Measurements from ENCODE around the gene MT1M.

The MT1M gene

DNA sequence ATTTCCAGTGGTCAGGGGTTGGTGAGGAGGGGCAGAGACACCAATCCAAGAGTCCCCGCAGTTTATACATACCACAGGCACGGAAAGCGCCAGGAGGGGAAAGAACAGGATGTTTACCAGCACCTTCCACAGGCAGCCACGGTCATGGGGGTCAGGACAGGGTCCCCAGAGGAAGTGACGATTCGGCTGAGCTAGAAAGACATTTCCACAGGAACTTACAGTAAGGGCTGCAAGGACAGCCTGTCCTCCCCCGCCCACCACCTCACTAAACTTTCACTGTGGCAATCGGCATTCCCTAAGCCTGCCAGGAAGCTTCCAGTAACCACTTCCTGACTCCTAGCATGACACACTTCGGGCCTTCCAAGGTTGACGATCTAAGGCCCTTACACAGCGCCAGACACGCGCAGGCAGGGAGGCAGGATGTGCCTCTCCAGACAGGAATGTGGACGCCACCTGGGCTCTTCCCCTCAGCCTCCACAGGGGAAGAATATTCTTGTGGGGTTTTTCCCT, 25.3 kb upstream of the MT1M start:
- peak overlapping the region; percentile 41 for H3K4me3 ChIP-seq (ENCODE audit: low read depth, low read length)
- TF ChIP-seq, protein P1, sequence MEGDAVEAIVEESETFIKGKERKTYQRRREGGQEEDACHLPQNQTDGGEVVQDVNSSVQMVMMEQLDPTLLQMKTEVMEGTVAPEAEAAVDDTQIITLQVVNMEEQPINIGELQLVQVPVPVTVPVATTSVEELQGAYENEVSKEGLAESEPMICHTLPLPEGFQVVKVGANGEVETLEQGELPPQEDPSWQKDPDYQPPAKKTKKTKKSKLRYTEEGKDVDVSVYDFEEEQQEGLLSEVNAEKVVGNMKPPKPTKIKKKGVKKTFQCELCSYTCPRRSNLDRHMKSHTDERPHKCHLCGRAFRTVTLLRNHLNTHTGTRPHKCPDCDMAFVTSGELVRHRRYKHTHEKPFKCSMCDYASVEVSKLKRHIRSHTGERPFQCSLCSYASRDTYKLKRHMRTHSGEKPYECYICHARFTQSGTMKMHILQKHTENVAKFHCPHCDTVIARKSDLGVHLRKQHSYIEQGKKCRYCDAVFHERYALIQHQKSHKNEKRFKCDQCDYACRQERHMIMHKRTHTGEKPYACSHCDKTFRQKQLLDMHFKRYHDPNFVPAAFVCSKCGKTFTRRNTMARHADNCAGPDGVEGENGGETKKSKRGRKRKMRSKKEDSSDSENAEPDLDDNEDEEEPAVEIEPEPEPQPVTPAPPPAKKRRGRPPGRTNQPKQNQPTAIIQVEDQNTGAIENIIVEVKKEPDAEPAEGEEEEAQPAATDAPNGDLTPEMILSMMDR (IDR thresholded peaks at IDR 0.05; ENCODE audit: insufficient read depth, low read length, missing control alignments), result no peak
- DNase-seq (ENCODE audit: low read depth, low spot score), result peak; percentile 94
- POLR2A ChIA-PET, result interaction anchor here (0.8 to 17.5 kb wide), 3 partner anchors 19 to 218 kb away, joined by 3 to 263 read pairs (median 3); partner anchors contain the start of genes MT1E, NUDT21 and OGFOD1
- CTCF ChIA-PET, result interaction anchor here (0.8 to 10.2 kb wide), 7 partner anchors 11 to 95 kb away, joined by 3 to 174 read pairs (median 10); no protein-coding TSS in a partner anchor

DNA sequence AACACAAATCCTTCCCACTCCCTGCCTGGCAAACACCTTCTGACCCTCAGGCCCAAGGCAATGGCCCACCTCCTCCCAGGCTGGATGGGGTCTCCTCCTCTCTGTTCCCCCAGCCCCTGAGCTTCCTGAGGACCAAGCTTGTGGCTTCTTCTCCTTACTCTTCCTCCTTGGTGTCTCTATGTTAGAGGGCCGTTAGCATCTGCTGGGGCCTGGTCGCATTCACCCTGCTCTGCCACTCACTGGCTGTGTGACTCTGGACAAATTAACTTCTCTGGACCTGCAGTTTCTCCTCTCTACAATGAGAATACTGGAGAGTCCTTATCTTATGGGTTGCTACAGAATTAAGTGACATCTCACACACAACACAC, 24.8 kb upstream of the MT1M start:
- CTCF ChIA-PET, result interaction anchor here (1.2 to 10.2 kb wide), 4 partner anchors 10 to 95 kb away, joined by 3 to 174 read pairs (median 13); no protein-coding TSS in a partner anchor

DNA sequence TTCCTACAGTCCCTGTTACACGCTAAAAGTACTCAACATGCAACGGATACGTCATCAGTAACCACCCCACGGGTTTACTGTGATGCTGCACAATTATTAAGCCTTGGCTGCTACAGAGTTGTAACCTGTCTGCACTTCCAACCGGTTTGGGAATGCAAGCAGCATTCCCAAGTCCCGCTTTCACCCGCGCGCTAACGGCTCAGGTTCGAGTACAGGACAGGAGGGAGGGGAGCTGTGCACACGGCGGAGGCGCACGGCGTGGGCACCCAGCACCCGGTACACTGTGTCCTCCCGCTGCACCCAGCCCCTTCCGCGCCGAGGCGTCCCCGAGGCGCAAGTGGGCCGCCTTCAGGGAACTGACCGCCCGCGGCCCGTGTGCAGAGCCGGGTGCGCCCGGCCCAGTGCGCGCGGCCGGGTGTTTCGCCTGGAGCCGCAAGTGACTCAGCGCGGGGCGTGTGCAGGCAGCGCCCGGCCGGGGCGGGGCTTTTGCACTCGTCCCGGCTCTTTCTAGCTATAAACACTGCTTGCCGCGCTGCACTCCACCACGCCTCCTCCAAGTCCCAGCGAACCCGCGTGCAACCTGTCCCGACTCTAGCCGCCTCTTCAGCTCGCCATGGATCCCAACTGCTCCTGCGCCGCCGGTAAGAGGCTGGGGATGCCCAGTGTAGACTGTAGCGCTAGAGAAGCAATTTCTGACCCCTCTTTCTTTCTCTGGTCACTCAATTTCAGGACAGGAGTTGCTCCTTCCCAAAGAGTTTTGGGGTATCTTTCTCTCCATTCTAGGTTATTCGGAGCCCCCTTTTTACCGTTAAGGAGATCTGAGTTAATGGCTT, 24.2 kb upstream of the MT1M start, which contains the start of gene MT2A:
Gene MT2A (plus strand): TSS at position 542 of the 833 bp plus-strand sequence. CDS start 72 bp downstream, at position 614.
- POLR2A ChIA-PET, result interaction anchor here (0.6 to 17.5 kb wide), 6 partner anchors 9 to 75 kb away, joined by 3 to 263 read pairs (median 4); partner anchors contain the start of genes MT1A, MT1E and MT1X

More for the DNA sequence above, 24.8 kb upstream of the MT1M start:
- no peak overlapping the region for H3K4me3 ChIP-seq (ENCODE audit: low read depth, low read length)
- no peak for DNase-seq (ENCODE audit: low read depth, low spot score)
- TF ChIP-seq, protein P1 (IDR thresholded peaks at IDR 0.05; ENCODE audit: insufficient read depth, low read length, missing control alignments), result no peak
- POLR2A ChIA-PET, result interaction anchor here (17.5 kb wide), 1 partner anchor 18 kb away, joined by 263 read pairs; the partner anchor contains the start of gene MT1E

DNA sequence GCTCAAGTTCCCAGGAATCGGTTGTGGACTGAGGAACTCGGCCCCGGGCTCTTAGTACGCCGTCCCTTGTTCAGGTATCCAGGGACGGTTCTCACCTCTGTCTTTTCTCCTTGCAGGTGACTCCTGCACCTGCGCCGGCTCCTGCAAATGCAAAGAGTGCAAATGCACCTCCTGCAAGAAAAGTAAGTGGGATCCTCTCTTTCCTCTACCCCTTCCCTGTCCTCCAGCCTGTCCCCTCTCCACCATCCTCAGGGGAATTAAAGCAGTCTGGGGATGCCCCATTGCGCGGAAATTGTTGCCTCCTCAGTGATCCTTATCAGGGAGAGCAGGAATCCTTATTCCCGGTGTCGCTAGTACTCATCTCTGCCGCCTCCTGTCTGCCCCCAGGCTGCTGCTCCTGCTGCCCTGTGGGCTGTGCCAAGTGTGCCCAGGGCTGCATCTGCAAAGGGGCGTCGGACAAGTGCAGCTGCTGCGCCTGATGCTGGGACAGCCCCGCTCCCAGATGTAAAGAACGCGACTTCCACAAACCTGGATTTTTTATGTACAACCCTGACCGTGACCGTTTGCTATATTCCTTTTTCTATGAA, 23.5 kb upstream of the MT1M start:
- POLR2A ChIA-PET, result interaction anchor here (0.9 to 17.5 kb wide), 5 partner anchors 8 to 74 kb away, joined by 3 to 263 read pairs (median 4); partner anchors contain the start of genes MT1E and MT1X
- CTCF ChIA-PET, result interaction anchor here (1.1 to 10.2 kb wide), 5 partner anchors 8 to 278 kb away, joined by 3 to 174 read pairs (median 3); no protein-coding TSS in a partner anchor
- DNase-seq (ENCODE audit: low read depth, low spot score), result no peak
- TF ChIP-seq, protein P1 (IDR thresholded peaks at IDR 0.05; ENCODE audit: insufficient read depth, low read length, missing control alignments), result no peak
- H3K4me3 ChIP-seq (ENCODE audit: low read depth, low read length), result peak overlapping the region; percentile 74

More for the DNA sequence above, 24.2 kb upstream of the MT1M start, which contains the start of gene MT2A:
- TF ChIP-seq, protein P1 (IDR thresholded peaks at IDR 0.05; ENCODE audit: insufficient read depth, low read length, missing control alignments), result no peak
- H3K4me3 ChIP-seq (ENCODE audit: low read depth, low read length), result peak within 1 kb of the TSS; percentile 74
- CTCF ChIA-PET, result interaction anchor here (0.6 to 10.2 kb wide), 6 partner anchors 10 to 277 kb away, joined by 3 to 174 read pairs (median 3); no protein-coding TSS in a partner anchor
- peak; percentile 65 for DNase-seq (ENCODE audit: low read depth, low spot score)

DNA sequence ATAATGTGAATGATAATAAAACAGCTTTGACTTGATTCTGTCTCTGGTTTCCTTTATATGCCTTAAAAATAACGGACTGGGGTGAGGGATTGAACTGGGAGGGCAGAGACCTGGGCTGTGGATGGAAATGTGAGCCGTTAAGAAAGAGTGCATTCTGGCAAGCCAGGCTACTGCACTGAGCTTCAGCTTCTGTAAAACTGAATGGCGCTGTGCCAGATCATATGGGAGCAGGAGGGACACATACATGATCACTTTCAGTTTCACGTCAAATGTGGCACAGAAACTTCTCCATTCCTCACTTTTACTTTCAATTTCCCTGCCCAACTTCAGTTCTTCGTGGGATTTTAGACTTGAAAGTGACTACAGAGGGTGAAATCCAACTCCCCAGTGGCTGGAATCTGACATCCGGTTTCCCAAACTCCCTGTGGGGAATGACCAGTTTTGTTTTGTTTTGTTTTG, 23.0 kb upstream of the MT1M start:
- DNase-seq (ENCODE audit: low read depth, low spot score), result peak; percentile 60
- CTCF ChIA-PET, result interaction anchor here (1.1 to 10.2 kb wide), 4 partner anchors 9 to 279 kb away, joined by 3 to 174 read pairs (median 3); no protein-coding TSS in a partner anchor
- peak overlapping the region; percentile 74 for H3K4me3 ChIP-seq (ENCODE audit: low read depth, low read length)
- TF ChIP-seq, protein P1 (IDR thresholded peaks at IDR 0.05; ENCODE audit: insufficient read depth, low read length, missing control alignments), result peak; percentile 7
- POLR2A ChIA-PET, result interaction anchor here (1.2 to 17.5 kb wide), 2 partner anchors 17 to 74 kb away, joined by 3 to 263 read pairs; partner anchors contain the start of gene MT1E
